ENCODE measurements around the gene RIN2. TPM values are rescaled to one million over a fixed set of nuclear protein-coding genes. Genes with fewer than 3 reads are reported as not detected.

RIN2 gene
- total RNA-seq, 2 donors from 2014 or later, result 82.0 to 105 TPM

DNA sequence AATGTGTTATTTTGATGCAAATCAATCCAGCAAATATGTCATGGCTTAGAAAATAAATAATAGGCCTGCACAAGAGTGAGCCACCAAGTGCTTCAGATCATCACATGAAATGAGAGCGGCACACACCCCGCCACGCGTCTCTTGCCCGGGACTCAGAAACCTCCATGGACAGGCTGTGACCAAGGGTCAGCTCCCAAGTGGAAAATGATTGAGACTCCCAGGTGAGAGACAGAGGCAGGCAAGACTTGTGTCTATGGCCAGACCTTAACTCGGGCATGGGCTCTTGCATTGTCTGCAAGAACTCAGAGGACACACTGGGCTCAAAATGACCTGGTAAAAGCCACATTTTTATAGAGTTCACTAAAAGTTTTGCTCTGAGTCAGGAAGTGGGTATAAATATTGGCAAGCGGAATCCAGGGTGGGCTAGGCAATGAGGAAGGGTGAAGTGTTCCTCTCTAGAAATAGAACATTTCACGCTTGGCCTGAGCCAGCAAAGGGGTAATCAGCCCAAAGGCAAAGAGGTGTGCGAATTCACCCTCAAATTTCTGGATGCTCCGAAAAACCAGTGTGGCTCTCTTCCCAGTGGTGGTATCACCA, 30.7 kb upstream of the RIN2 start:
- no peak for DNase-seq
- Histone ChIP-seq H3K36me3 (no peaks in the 10 kb centered on the region), H3K4me3 (no peak overlapping the region), H3K9me3 (no peaks in the 10 kb centered on the region), H3K4me1 (no peaks in the 10 kb centered on the region), H3K9ac (ENCODE audit: low read depth in 2 of 2, low read length in 2 of 2) (no peak overlapping the region), H3K27ac (no peak overlapping the region), H3K27me3 (no peaks in the 10 kb centered on the region)
- TF ChIP-seq, protein P1, sequence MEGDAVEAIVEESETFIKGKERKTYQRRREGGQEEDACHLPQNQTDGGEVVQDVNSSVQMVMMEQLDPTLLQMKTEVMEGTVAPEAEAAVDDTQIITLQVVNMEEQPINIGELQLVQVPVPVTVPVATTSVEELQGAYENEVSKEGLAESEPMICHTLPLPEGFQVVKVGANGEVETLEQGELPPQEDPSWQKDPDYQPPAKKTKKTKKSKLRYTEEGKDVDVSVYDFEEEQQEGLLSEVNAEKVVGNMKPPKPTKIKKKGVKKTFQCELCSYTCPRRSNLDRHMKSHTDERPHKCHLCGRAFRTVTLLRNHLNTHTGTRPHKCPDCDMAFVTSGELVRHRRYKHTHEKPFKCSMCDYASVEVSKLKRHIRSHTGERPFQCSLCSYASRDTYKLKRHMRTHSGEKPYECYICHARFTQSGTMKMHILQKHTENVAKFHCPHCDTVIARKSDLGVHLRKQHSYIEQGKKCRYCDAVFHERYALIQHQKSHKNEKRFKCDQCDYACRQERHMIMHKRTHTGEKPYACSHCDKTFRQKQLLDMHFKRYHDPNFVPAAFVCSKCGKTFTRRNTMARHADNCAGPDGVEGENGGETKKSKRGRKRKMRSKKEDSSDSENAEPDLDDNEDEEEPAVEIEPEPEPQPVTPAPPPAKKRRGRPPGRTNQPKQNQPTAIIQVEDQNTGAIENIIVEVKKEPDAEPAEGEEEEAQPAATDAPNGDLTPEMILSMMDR (IDR thresholded peaks at IDR 0.05), result no peak
- intact Hi-C loops (cut with DNase I), result no loop called here

DNA sequence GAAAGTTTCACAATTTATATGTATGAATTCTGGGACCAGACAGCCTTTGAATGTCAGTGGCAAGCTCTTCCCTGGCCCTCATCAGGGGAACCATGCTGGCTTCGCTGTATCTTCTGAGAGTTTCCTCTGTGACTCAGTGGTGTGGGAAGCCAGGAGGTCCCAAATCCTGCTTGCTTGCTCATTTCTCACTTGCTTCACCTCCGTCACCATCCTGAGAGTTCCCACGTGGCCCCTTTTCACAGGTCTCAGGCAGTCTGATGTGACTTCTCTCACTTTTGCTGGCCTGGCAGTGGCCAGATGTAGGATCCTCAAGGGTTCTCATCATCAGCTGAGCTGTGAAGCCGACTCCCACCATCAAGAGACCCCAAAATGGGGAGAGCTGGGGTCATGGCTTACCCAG, 28.4 kb upstream of the RIN2 start:
- no peaks in the 10 kb centered on the region for H3K4me1 ChIP-seq
- H3K27me3 ChIP-seq, result no peaks in the 10 kb centered on the region
- no peak overlapping the region for H3K27ac ChIP-seq
- H3K36me3 ChIP-seq, result no peaks in the 10 kb centered on the region
- no peak overlapping the region for H3K4me3 ChIP-seq
- no peak overlapping the region for H3K9ac ChIP-seq (ENCODE audit: low read depth in 2 of 2, low read length in 2 of 2)
- TF ChIP-seq, protein P1 (IDR thresholded peaks at IDR 0.05), result no peak
- DNase-seq, result no peak
- intact Hi-C loops (cut with DNase I), result no loop called here
- H3K9me3 ChIP-seq, result no peaks in the 10 kb centered on the region

DNA sequence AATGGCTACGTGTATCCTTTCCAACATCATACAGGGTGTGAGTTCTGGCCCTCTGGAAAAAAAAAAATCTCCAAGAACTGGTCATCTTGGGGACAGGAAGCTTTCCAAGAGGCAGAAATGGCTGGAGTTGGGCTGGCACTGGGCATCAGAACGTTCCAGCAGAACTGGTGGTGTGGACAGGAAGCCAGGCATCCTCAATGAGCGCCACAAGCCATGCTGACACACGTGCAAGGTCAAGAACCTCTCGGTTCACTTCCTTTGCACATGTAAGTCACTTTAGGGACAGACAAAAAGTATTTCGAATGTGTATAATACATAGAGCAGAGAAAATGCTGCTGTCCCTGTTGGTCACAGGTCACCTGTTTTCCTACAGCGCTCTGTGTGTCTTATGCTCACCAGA, 27.4 kb upstream of the RIN2 start:
- H3K4me3 ChIP-seq, result no peak overlapping the region
- DNase-seq, result no peak
- intact Hi-C loops (cut with DNase I), result no loop called here
- no peaks in the 10 kb centered on the region for H3K9me3 ChIP-seq
- H3K27me3 ChIP-seq, result no peaks in the 10 kb centered on the region
- H3K27ac ChIP-seq, result no peak overlapping the region
- no peaks in the 10 kb centered on the region for H3K36me3 ChIP-seq
- TF ChIP-seq, protein P1 (IDR thresholded peaks at IDR 0.05), result no peak
- H3K9ac ChIP-seq (ENCODE audit: low read depth in 2 of 2, low read length in 2 of 2), result no peak overlapping the region
- no peaks in the 10 kb centered on the region for H3K4me1 ChIP-seq

DNA sequence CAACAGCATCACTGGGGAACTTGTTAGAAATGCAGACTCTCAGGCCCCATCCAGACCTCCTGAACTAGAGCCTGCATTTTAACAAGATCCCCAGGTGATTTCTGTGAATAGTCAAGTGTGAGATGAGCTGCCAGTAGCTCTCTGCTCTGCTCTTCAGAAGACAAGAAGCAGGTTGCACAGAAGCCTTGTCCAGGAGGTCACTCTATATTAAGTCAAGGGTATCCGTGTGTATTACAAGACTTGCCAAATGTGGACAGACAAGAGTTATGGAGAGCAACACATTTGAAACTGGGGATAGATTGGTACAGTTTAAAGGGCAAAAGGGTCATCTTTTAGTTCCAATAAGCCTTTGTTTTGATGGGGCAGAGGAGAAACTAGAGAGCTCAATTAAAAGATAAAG, 23.2 kb upstream of the RIN2 start:
- TF ChIP-seq, protein P1 (IDR thresholded peaks at IDR 0.05), result no peak
- peaks cover 4% of the 10 kb centered on the region for H3K4me1 ChIP-seq
- no peak overlapping the region for H3K9ac ChIP-seq (ENCODE audit: low read depth in 2 of 2, low read length in 2 of 2)
- no peak overlapping the region for H3K4me3 ChIP-seq
- no peaks in the 10 kb centered on the region for H3K36me3 ChIP-seq
- no peak overlapping the region for H3K27ac ChIP-seq
- intact Hi-C loops (cut with DNase I), result no loop called here
- no peaks in the 10 kb centered on the region for H3K27me3 ChIP-seq
- no peak for DNase-seq
- H3K9me3 ChIP-seq, result no peaks in the 10 kb centered on the region

DNA sequence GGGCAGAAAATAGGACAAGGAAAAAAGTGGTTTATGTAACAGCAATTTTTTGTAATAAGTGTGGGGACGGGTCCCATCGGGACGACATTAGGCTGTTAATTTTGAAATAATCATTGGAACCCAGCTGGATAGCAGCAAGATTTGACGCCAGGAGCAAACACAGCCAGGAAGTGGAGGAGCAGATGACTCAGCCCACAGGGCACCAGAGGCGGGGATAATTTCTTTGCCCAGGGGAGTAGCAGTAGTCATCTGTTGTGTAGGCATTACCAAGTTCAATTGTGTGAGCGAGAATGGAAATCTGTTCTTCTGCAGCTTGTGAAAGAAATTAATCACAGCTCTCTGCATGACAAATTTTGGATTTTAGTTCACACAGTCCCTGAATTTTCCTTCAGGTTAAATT, 22.6 kb upstream of the RIN2 start:
- Histone ChIP-seq H3K27ac (peak overlapping the region; percentile 47), H3K4me3 (no peak overlapping the region), H3K4me1 (peaks cover 4% of the 10 kb centered on the region), H3K9ac (ENCODE audit: low read depth in 2 of 2, low read length in 2 of 2) (no peak overlapping the region), H3K27me3 (no peaks in the 10 kb centered on the region), H3K36me3 (no peaks in the 10 kb centered on the region), H3K9me3 (no peaks in the 10 kb centered on the region)
- intact Hi-C loops (cut with DNase I), result no loop called here
- DNase-seq, result peak; percentile 82
- TF ChIP-seq, protein P1 (IDR thresholded peaks at IDR 0.05), result no peak
